IPS-NIHi7 (cell line): Measurements from ENCODE around the gene ANKFN1.

Experiments used
- DNase-seq: peaks from one replicate; pipeline ENCODE4 v3.0.0; 2012; ENCODE audit warnings: mixed read lengths; ENCODE audit errors: extremely low spot score

The ANKFN1 gene

GRCh38 chr17:56146534-56146933 is 6.7 kb upstream of the ANKFN1 start:
- no peak for DNase-seq

- DNase-seq: no peak
Measured at GRCh38 chr17:56148333-56148732, 4.9 kb upstream of the ANKFN1 start.

GRCh38 chr17:56149266-56150036 is 3.8 kb upstream of the ANKFN1 start:
- peak; percentile 47 for DNase-seq

- no peak for DNase-seq
Measured at GRCh38 chr17:56150649-56151048, 2.6 kb upstream of the ANKFN1 start.

- no peak for DNase-seq
Measured at GRCh38 chr17:56157845-56158244, 4.6 kb downstream of the ANKFN1 start.

- no peak for DNase-seq
Measured at GRCh38 chr17:56158344-56158743, 5.1 kb downstream of the ANKFN1 start.

GRCh38 chr17:56158915-56159825 is 5.9 kb downstream of the ANKFN1 start:
- no peak for DNase-seq

GRCh38 chr17:56159826-56160380 is 6.6 kb downstream of the ANKFN1 start:
- DNase-seq: no peak

- DNase-seq: no peak
Measured at GRCh38 chr17:56160422-56160821, 7.1 kb downstream of the ANKFN1 start.

- no peak for DNase-seq
Measured at GRCh38 chr17:56165072-56165641, 11.9 kb downstream of the ANKFN1 start.

- DNase-seq: no peak
Measured at GRCh38 chr17:56167491-56167890, 14.2 kb downstream of the ANKFN1 start.

- no peak for DNase-seq
Measured at GRCh38 chr17:56169621-56170020, 16.3 kb downstream of the ANKFN1 start.

GRCh38 chr17:56171186-56171959 is 18.1 kb downstream of the ANKFN1 start:
- DNase-seq: no peak

GRCh38 chr17:56172517-56172982 is 19.3 kb downstream of the ANKFN1 start:
- no peak for DNase-seq

- DNase-seq: no peak
Measured at GRCh38 chr17:56173026-56173425, 19.8 kb downstream of the ANKFN1 start.

GRCh38 chr17:56173958-56174835 is 20.9 kb downstream of the ANKFN1 start:
- no peak for DNase-seq

GRCh38 chr17:56175299-56175955 is 22.2 kb downstream of the ANKFN1 start:
- no peak for DNase-seq

GRCh38 chr17:56176091-56176490 is 22.8 kb downstream of the ANKFN1 start:
- DNase-seq: no peak

GRCh38 chr17:56177361-56177760 is 24.1 kb downstream of the ANKFN1 start:
- DNase-seq: no peak

GRCh38 chr17:56178203-56178602 is 24.9 kb downstream of the ANKFN1 start:
- no peak for DNase-seq
